Measurements from ENCODE around the gene ZNF350. TPM values are rescaled to one million over a fixed set of nuclear protein-coding genes. Genes with fewer than 3 reads are reported as not detected.

ZNF350 gene
- total and polyA plus RNA-seq, 2 experiments from 2014 or later: 7.3 to 7.5 TPM

- H3K9me3 ChIP-seq (ENCODE audit: low read depth): no peaks in the 10 kb centered on the region
- no peaks in the 10 kb centered on the region for H3K9me2 ChIP-seq (ENCODE audit: insufficient read depth)
- no peak for DNase-seq
- 45 to 63% methylated on average over 8 of the region's 8 CpGs for WGBS, 2 experiments (ENCODE audit: low coverage in 1 of 2, low lambda C conversion rate in 2 of 2, missing lambda C conversion rate in 2 of 2)
- no peak overlapping the region for H3K4me3 ChIP-seq
- H3F3A ChIP-seq (ENCODE audit: insufficient read depth): no peaks in the 10 kb centered on the region
- H3K9ac ChIP-seq: no peak overlapping the region
- H2AFZ ChIP-seq: no peak overlapping the region
- no peaks in the 10 kb centered on the region for H3K27me3 ChIP-seq (replicated peaks; ENCODE audit: insufficient read depth)
- H3K4me1 ChIP-seq (ENCODE audit: insufficient read depth): no peaks in the 10 kb centered on the region
- H3K36me3 ChIP-seq (ENCODE audit: low read depth): no peaks in the 10 kb centered on the region
- no peaks in the 10 kb centered on the region for H4K20me1 ChIP-seq (ENCODE audit: insufficient read depth)
- no peak overlapping the region for H3K4me2 ChIP-seq (ENCODE audit: unreplicated experiment)
- H3K27ac ChIP-seq: no peak overlapping the region
- no peaks in the 10 kb centered on the region for H3K79me2 ChIP-seq (ENCODE audit: insufficient read depth)
- in situ Hi-C loops (cut with MboI): no loop called here
- TF ChIP-seq EZH2phosphoT487 (IDR thresholded peaks at IDR 0.05; ENCODE audit: insufficient read depth, low read depth) (no peak), EZH2 (IDR thresholded peaks at IDR 0.05; ENCODE audit: insufficient read depth, poor library complexity, severe bottlenecking) (no peak)
Observed at GRCh38 chr19:51921949-51922348, 64.7 kb downstream of the ZNF350 start.

- H3K9me2 ChIP-seq (ENCODE audit: insufficient read depth): no peaks in the 10 kb centered on the region
- H3K9ac ChIP-seq: no peak overlapping the region
- in situ Hi-C loops (cut with MboI): no loop called here
- H3K9me3 ChIP-seq (ENCODE audit: low read depth): no peaks in the 10 kb centered on the region
- no peaks in the 10 kb centered on the region for H4K20me1 ChIP-seq (ENCODE audit: insufficient read depth)
- WGBS, 2 experiments (ENCODE audit: low coverage in 1 of 2, low lambda C conversion rate in 2 of 2, missing lambda C conversion rate in 2 of 2): 60 to 62% methylated on average over 3 of the region's 3 CpGs
- no peaks in the 10 kb centered on the region for H3F3A ChIP-seq (ENCODE audit: insufficient read depth)
- no peak for TF ChIP-seq EZH2 (IDR thresholded peaks at IDR 0.05; ENCODE audit: insufficient read depth, poor library complexity, severe bottlenecking)
- TF ChIP-seq EZH2phosphoT487 (IDR thresholded peaks at IDR 0.05; ENCODE audit: insufficient read depth, low read depth): no peak
- no peaks in the 10 kb centered on the region for H3K4me1 ChIP-seq (ENCODE audit: insufficient read depth)
- H3K36me3 ChIP-seq (ENCODE audit: low read depth): no peaks in the 10 kb centered on the region
- H3K4me3 ChIP-seq: no peak overlapping the region
- no peak overlapping the region for H3K4me2 ChIP-seq (ENCODE audit: unreplicated experiment)
- no peak for DNase-seq
- no peaks in the 10 kb centered on the region for H3K27me3 ChIP-seq (replicated peaks; ENCODE audit: insufficient read depth)
- no peak overlapping the region for H3K27ac ChIP-seq
- H2AFZ ChIP-seq: no peak overlapping the region
- no peaks in the 10 kb centered on the region for H3K79me2 ChIP-seq (ENCODE audit: insufficient read depth)
Observed at GRCh38 chr19:51919606-51920005, 67.0 kb downstream of the ZNF350 start.

GRCh38 chr19:51916167-51916566, 70.5 kb downstream of the ZNF350 start:
- WGBS, 2 experiments (ENCODE audit: low coverage in 1 of 2, low lambda C conversion rate in 2 of 2, missing lambda C conversion rate in 2 of 2): 43 to 50% methylated on average over 1 of the region's 1 CpG
- Histone ChIP-seq H3K36me3 (ENCODE audit: low read depth) (no peaks in the 10 kb centered on the region), H3K9ac (no peak overlapping the region), H3K4me2 (ENCODE audit: unreplicated experiment) (no peak overlapping the region), H3K79me2 (ENCODE audit: insufficient read depth) (no peaks in the 10 kb centered on the region), H3K27ac (no peak overlapping the region), H3K9me3 (ENCODE audit: low read depth) (no peaks in the 10 kb centered on the region), H3K4me1 (ENCODE audit: insufficient read depth) (no peaks in the 10 kb centered on the region), H3K27me3 (replicated peaks; ENCODE audit: insufficient read depth) (no peaks in the 10 kb centered on the region), H4K20me1 (ENCODE audit: insufficient read depth) (no peaks in the 10 kb centered on the region), H3F3A (ENCODE audit: insufficient read depth) (no peaks in the 10 kb centered on the region), H3K4me3 (no peak overlapping the region), H3K9me2 (ENCODE audit: insufficient read depth) (no peaks in the 10 kb centered on the region), H2AFZ (no peak overlapping the region)
- no peak for TF ChIP-seq EZH2phosphoT487 (IDR thresholded peaks at IDR 0.05; ENCODE audit: insufficient read depth, low read depth)
- TF ChIP-seq EZH2 (IDR thresholded peaks at IDR 0.05; ENCODE audit: insufficient read depth, poor library complexity, severe bottlenecking): no peak
- no peak for DNase-seq
- in situ Hi-C loops (cut with MboI): no loop called here

GRCh38 chr19:51915324-51915867, 71.2 kb downstream of the ZNF350 start:
- in situ Hi-C loops (cut with MboI): no loop called here
- Histone ChIP-seq H3K4me1 (ENCODE audit: insufficient read depth) (no peaks in the 10 kb centered on the region), H3K4me3 (no peak overlapping the region), H3K79me2 (ENCODE audit: insufficient read depth) (no peaks in the 10 kb centered on the region), H3K9me2 (ENCODE audit: insufficient read depth) (no peaks in the 10 kb centered on the region), H2AFZ (no peak overlapping the region), H3K9ac (no peak overlapping the region), H3K27ac (no peak overlapping the region), H3F3A (ENCODE audit: insufficient read depth) (no peaks in the 10 kb centered on the region), H3K4me2 (ENCODE audit: unreplicated experiment) (no peak overlapping the region), H4K20me1 (ENCODE audit: insufficient read depth) (no peaks in the 10 kb centered on the region), H3K9me3 (ENCODE audit: low read depth) (no peaks in the 10 kb centered on the region), H3K36me3 (ENCODE audit: low read depth) (no peaks in the 10 kb centered on the region), H3K27me3 (replicated peaks; ENCODE audit: insufficient read depth) (no peaks in the 10 kb centered on the region)
- no peak for TF ChIP-seq EZH2 (IDR thresholded peaks at IDR 0.05; ENCODE audit: insufficient read depth, poor library complexity, severe bottlenecking)
- TF ChIP-seq EZH2phosphoT487 (IDR thresholded peaks at IDR 0.05; ENCODE audit: insufficient read depth, low read depth): no peak
- WGBS, 2 experiments (ENCODE audit: low coverage in 1 of 2, low lambda C conversion rate in 2 of 2, missing lambda C conversion rate in 2 of 2): 23 to 26% methylated on average over 5 of the region's 5 CpGs
- DNase-seq: no peak

Other genes with a start within 250 kb of the ZNF350 start
- 0.13 TPM in 1 of 2 replicates, not detected in the other for gene FPR1, start 235.0 kb downstream of the ZNF350 start, total RNA-seq (2014; rRNA removed; shearing (Covaris generic))
- gene FPR1, start 235.0 kb downstream of the ZNF350 start, polyA plus RNA-seq (2016; fragmentation: Nextera tagmentation; extraction: Ambion mirVana): not detected in 2 replicates
- gene FPR2, start 225.7 kb downstream of the ZNF350 start, total RNA-seq (2014; rRNA removed; shearing (Covaris generic)): not detected in 2 replicates
- not detected in 2 replicates for gene FPR2, start 225.7 kb downstream of the ZNF350 start, polyA plus RNA-seq (2016; fragmentation: Nextera tagmentation; extraction: Ambion mirVana)
- not detected in 2 replicates for gene FPR3, start 191.7 kb downstream of the ZNF350 start, total RNA-seq (2014; rRNA removed; shearing (Covaris generic))
- not detected in 2 replicates for gene FPR3, start 191.7 kb downstream of the ZNF350 start, polyA plus RNA-seq (2016; fragmentation: Nextera tagmentation; extraction: Ambion mirVana)
- gene ZNF577, start 98.9 kb downstream of the ZNF350 start, total RNA-seq (2014; rRNA removed; shearing (Covaris generic)): 6.7 and 8.8 TPM in 2 replicates
- gene ZNF577, start 98.9 kb downstream of the ZNF350 start, polyA plus RNA-seq (2016; fragmentation: Nextera tagmentation; extraction: Ambion mirVana): 7.6 and 9.3 TPM in 2 replicates
- gene ZNF649, start 81.8 kb downstream of the ZNF350 start, total RNA-seq (2014; rRNA removed; shearing (Covaris generic)): 3.8 and 5.8 TPM in 2 replicates
- gene ZNF649, start 81.8 kb downstream of the ZNF350 start, polyA plus RNA-seq (2016; fragmentation: Nextera tagmentation; extraction: Ambion mirVana): 5.4 and 5.8 TPM in 2 replicates
- gene ZNF613, start 59.4 kb downstream of the ZNF350 start, total RNA-seq (2014; rRNA removed; shearing (Covaris generic)): 3.7 and 7.1 TPM in 2 replicates
- gene ZNF613, start 59.4 kb downstream of the ZNF350 start, polyA plus RNA-seq (2016; fragmentation: Nextera tagmentation; extraction: Ambion mirVana): 3.6 and 6.1 TPM in 2 replicates
- 6.4 and 6.9 TPM in 2 replicates for gene ZNF615, start 21.4 kb upstream of the ZNF350 start, total RNA-seq (2014; rRNA removed; shearing (Covaris generic))
- gene ZNF615, start 21.4 kb upstream of the ZNF350 start, polyA plus RNA-seq (2016; fragmentation: Nextera tagmentation; extraction: Ambion mirVana): 4.6 and 5.0 TPM in 2 replicates
- 8.5 and 15.9 TPM in 2 replicates for gene ZNF614, start 41.5 kb upstream of the ZNF350 start, total RNA-seq (2014; rRNA removed; shearing (Covaris generic))
- 7.0 and 7.1 TPM in 2 replicates for gene ZNF614, start 41.5 kb upstream of the ZNF350 start, polyA plus RNA-seq (2016; fragmentation: Nextera tagmentation; extraction: Ambion mirVana)
- 4.8 and 10.4 TPM in 2 replicates for gene ZNF432, start 62.0 kb upstream of the ZNF350 start, total RNA-seq (2014; rRNA removed; shearing (Covaris generic))
- gene ZNF432, start 62.0 kb upstream of the ZNF350 start, polyA plus RNA-seq (2016; fragmentation: Nextera tagmentation; extraction: Ambion mirVana): 2.8 and 3.4 TPM in 2 replicates
- 15.4 and 24.5 TPM in 2 replicates for gene ZNF841, start 108.9 kb upstream of the ZNF350 start, total RNA-seq (2014; rRNA removed; shearing (Covaris generic))
- 4.2 and 7.3 TPM in 2 replicates for gene ZNF841, start 108.9 kb upstream of the ZNF350 start, polyA plus RNA-seq (2016; fragmentation: Nextera tagmentation; extraction: Ambion mirVana)
- 5.8 and 12.3 TPM in 2 replicates for gene ZNF616, start 153.1 kb upstream of the ZNF350 start, total RNA-seq (2014; rRNA removed; shearing (Covaris generic))
- gene ZNF616, start 153.1 kb upstream of the ZNF350 start, polyA plus RNA-seq (2016; fragmentation: Nextera tagmentation; extraction: Ambion mirVana): 4.1 and 4.7 TPM in 2 replicates
- 2.8 and 11.7 TPM in 2 replicates for gene ZNF836, start 184.8 kb upstream of the ZNF350 start, total RNA-seq (2014; rRNA removed; shearing (Covaris generic))
- gene ZNF836, start 184.8 kb upstream of the ZNF350 start, polyA plus RNA-seq (2016; fragmentation: Nextera tagmentation; extraction: Ambion mirVana): 3.3 and 3.8 TPM in 2 replicates
- gene PPP2R1A, start 203.2 kb upstream of the ZNF350 start, total RNA-seq (2014; rRNA removed; shearing (Covaris generic)): 191 and 248 TPM in 2 replicates
- gene PPP2R1A, start 203.2 kb upstream of the ZNF350 start, polyA plus RNA-seq (2016; fragmentation: Nextera tagmentation; extraction: Ambion mirVana): 277 and 279 TPM in 2 replicates